ENCODE measurements around the gene TNNT3. TPM values are rescaled to one million over a fixed set of nuclear protein-coding genes. Genes with fewer than 3 reads are reported as not detected.

The TNNT3 gene
- total RNA-seq, 1 donor from 2014 or later: not detected

DNA sequence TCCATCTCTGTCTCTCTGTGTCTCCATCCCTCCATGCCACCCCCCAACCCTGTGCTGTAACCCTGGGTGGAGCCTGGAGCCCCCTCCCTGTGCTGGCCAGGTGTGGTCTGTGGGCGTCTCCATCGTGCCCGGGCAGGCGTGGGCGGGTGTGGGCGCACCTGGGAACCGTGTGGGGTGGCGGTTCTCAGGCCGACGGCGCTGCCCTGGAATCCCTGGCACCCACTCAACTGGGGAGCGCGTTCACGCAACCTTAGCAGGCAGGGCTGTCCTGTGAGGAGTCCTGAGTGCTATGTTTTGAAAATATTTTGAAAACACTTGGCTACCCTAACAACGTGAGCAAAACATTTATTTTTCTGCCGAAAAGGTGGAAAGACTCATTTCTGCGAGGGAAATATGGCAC, 4.7 kb downstream of the TNNT3 start:
- FAIRE-seq (no peak), DNase-seq (ENCODE audit: low read depth) (peak; percentile 29)
- TF ChIP-seq, protein P1, sequence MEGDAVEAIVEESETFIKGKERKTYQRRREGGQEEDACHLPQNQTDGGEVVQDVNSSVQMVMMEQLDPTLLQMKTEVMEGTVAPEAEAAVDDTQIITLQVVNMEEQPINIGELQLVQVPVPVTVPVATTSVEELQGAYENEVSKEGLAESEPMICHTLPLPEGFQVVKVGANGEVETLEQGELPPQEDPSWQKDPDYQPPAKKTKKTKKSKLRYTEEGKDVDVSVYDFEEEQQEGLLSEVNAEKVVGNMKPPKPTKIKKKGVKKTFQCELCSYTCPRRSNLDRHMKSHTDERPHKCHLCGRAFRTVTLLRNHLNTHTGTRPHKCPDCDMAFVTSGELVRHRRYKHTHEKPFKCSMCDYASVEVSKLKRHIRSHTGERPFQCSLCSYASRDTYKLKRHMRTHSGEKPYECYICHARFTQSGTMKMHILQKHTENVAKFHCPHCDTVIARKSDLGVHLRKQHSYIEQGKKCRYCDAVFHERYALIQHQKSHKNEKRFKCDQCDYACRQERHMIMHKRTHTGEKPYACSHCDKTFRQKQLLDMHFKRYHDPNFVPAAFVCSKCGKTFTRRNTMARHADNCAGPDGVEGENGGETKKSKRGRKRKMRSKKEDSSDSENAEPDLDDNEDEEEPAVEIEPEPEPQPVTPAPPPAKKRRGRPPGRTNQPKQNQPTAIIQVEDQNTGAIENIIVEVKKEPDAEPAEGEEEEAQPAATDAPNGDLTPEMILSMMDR (IDR thresholded peaks at IDR 0.05; ENCODE audit: insufficient read depth, low read length, severe bottlenecking): no peak
- H3K27me3 ChIP-seq (ENCODE audit: control insufficient read depth, insufficient read depth, low read length): no peaks in the 10 kb centered on the region
- H3K4me3 ChIP-seq (ENCODE audit: low read depth, low read length): no peak overlapping the region
- no peaks in the 10 kb centered on the region for H3K36me3 ChIP-seq (ENCODE audit: control insufficient read depth, insufficient read depth, low read length)

- Histone ChIP-seq H3K27me3 (ENCODE audit: control insufficient read depth, insufficient read depth, low read length) (no peaks in the 10 kb centered on the region), H3K4me3 (ENCODE audit: low read depth, low read length) (no peak overlapping the region)
- no peak for FAIRE-seq
Measured at GRCh38 chr11:1924646-1925372, 5.3 kb downstream of the TNNT3 start.

DNA sequence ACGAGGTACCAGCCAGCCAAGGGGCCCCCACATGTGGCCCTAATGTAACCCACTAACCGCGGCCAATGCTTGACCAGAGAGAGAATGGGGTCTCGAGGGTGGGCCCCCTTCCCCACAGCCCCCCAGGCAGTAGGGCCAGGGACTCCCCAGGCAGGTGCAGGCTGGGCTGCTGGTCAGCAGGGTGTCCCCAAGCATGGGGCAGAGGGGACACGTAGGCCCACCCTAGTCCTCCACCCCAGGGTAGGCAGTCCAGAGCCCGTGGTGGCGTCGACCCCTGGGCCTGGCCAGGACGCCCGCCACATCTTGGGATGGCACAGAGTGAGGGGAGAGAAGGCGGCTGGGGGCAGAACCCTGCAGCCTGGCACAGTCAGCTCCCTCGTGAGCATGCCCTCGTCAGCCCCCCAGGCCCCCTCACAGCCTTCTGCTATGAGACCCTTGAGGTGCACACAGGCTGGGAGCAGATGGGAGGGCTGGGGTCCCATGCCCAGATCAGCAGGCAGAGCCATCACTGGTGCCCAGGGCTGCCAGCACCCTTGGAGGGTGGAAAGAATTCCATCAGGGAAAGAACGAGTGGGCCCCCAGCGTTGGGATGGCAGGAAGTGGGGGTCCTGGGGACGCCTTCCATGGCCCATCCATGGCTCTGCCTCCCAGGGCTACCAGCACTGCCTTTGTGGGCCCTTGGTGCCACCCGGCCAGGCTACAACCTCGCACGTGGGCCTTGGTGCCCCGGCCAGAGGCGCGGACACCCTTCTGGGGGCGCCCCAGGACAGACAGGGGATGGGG, 6.1 kb downstream of the TNNT3 start:
- no peak for DNase-seq (ENCODE audit: low read depth)
- no peak for FAIRE-seq
- H3K4me3 ChIP-seq (ENCODE audit: low read depth, low read length): no peak overlapping the region
- no peaks in the 10 kb centered on the region for H3K36me3 ChIP-seq (ENCODE audit: control insufficient read depth, insufficient read depth, low read length)
- no peaks in the 10 kb centered on the region for H3K27me3 ChIP-seq (ENCODE audit: control insufficient read depth, insufficient read depth, low read length)
- TF ChIP-seq, protein P1 (IDR thresholded peaks at IDR 0.05; ENCODE audit: insufficient read depth, low read length, severe bottlenecking): no peak

More at GRCh38 chr11:1924646-1925372, 5.3 kb downstream of the TNNT3 start:
- TF ChIP-seq, protein P1 (IDR thresholded peaks at IDR 0.05; ENCODE audit: insufficient read depth, low read length, severe bottlenecking): no peak
- no peaks in the 10 kb centered on the region for H3K36me3 ChIP-seq (ENCODE audit: control insufficient read depth, insufficient read depth, low read length)
- no peak for DNase-seq (ENCODE audit: low read depth)

GRCh38 chr11:1926156-1927025, 6.9 kb downstream of the TNNT3 start:
- FAIRE-seq: no peak
- H3K36me3 ChIP-seq (ENCODE audit: control insufficient read depth, insufficient read depth, low read length): no peaks in the 10 kb centered on the region
- no peaks in the 10 kb centered on the region for H3K27me3 ChIP-seq (ENCODE audit: control insufficient read depth, insufficient read depth, low read length)
- DNase-seq (ENCODE audit: low read depth): no peak
- TF ChIP-seq, protein P1 (IDR thresholded peaks at IDR 0.05; ENCODE audit: insufficient read depth, low read length, severe bottlenecking): no peak
- no peak overlapping the region for H3K4me3 ChIP-seq (ENCODE audit: low read depth, low read length)

- no peaks in the 10 kb centered on the region for H3K27me3 ChIP-seq (ENCODE audit: control insufficient read depth, insufficient read depth, low read length)
- DNase-seq (ENCODE audit: low read depth): peak; percentile 8
- TF ChIP-seq, protein P1 (IDR thresholded peaks at IDR 0.05; ENCODE audit: insufficient read depth, low read length, severe bottlenecking): no peak
- no peak for FAIRE-seq
- no peak overlapping the region for H3K4me3 ChIP-seq (ENCODE audit: low read depth, low read length)
- no peaks in the 10 kb centered on the region for H3K36me3 ChIP-seq (ENCODE audit: control insufficient read depth, insufficient read depth, low read length)
Measured at GRCh38 chr11:1927026-1927847, 7.7 kb downstream of the TNNT3 start.
